OCI-LY1 (cell line): Measurements from ENCODE around the gene HOMER1.

ENCODE experiments used
- CTCF ChIP-seq: fragments of 200-600 bp; sonication (generic), shearing (Covaris generic); IDR thresholded peaks from 2 replicates; pipeline ENCODE4 v1.5.1; 2017; ENCODE audit warnings: mild to moderate bottlenecking, antibody characterized with exemption, low read length, moderate library complexity, mixed read lengths
- EZH2 ChIP-seq: fragments of 200-600 bp; sonication (generic), shearing (Covaris generic); IDR thresholded peaks from 2 replicates; pipeline ENCODE4 v1.8.0; 2017; ENCODE audit warnings: borderline replicate concordance, mixed run types, mild to moderate bottlenecking, antibody characterized with exemption, low read length, moderate library complexity, mixed read lengths

DNA sequence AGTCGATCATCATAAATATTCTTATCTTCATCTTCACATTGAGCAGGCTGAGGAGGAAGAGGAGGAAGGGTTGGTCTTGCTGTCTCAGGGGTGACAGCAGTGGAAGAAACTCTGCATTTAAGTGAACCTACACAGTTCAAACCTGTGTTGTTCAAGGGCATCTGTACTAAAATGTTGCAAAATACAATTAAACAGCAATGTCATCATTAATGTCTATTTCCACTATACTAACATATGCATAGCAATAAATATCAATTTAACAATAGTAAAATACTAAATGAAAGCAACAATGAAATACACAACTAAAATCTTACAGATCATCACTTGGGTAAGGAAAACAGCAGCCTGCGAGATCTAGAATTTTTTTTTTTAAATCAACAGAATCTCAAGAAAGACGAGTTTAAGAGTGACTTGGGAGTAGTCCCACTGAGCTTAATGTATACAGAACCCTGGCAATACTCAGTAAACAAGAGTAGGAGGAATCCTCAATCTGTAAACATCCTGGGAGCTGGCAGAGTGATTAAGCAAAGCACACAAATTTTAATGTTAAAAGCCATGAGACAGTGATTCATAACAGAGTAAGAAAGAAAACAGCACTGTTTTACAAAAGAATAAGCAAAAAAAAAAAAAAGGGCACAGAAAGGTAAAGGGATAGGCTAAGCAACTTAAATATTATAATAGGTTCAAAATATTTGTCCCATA lies 10.0 kb downstream of the HOMER1 start:
- no peak for TF ChIP-seq CTCF
- no peak for TF ChIP-seq EZH2
